Activated CD8-positive, alpha-beta memory T cell treated with anti-CD3 and anti-CD28 coated beads for 48 hours (primary cell): Measurements from ENCODE around the gene KIF18B.

Source experiments
- DNase-seq, 3 experiments: peaks; one replicate each; pipeline ENCODE4 v3.0.0-alpha.2; 2020; ENCODE audit warnings: low read depth in 2 of 3, low spot score in 2 of 3

The KIF18B gene

GRCh38 chr17:44921122-44921882, 26.3 kb downstream of the KIF18B start:
- no peak for DNase-seq

- no peak for DNase-seq
Observed at GRCh38 chr17:44920565-44920940, 27.0 kb downstream of the KIF18B start.

GRCh38 chr17:44919885-44920564, 27.5 kb downstream of the KIF18B start:
- DNase-seq: peak in 2 of 3 experiments; percentile 25 to 27

GRCh38 chr17:44919411-44919810, 28.2 kb downstream of the KIF18B start:
- DNase-seq: no peak

- no peak for DNase-seq
Observed at GRCh38 chr17:44918006-44918405, 29.6 kb downstream of the KIF18B start.

GRCh38 chr17:44917456-44917855, 30.1 kb downstream of the KIF18B start:
- no peak for DNase-seq

- DNase-seq: no peak
Observed at GRCh38 chr17:44916781-44917241, 30.8 kb downstream of the KIF18B start.

- DNase-seq: no peak
Observed at GRCh38 chr17:44915862-44916780, 31.5 kb downstream of the KIF18B start.

GRCh38 chr17:44915321-44915726, 32.2 kb downstream of the KIF18B start, which contains the start of gene GFAP:
GFAP (minus strand) TSS chr17:44915500; CDS start chr17:44915486, 14 bp downstream.
- no peak for DNase-seq

- DNase-seq: no peak
Observed at GRCh38 chr17:44914698-44915271, 32.8 kb downstream of the KIF18B start.

GRCh38 chr17:44914148-44914547, 33.4 kb downstream of the KIF18B start:
- no peak for DNase-seq

- DNase-seq: no peak
Observed at GRCh38 chr17:44913676-44914075, 33.9 kb downstream of the KIF18B start.

GRCh38 chr17:44912763-44913544, 34.6 kb downstream of the KIF18B start:
- no peak for DNase-seq

- DNase-seq: peak in 1 of 3 experiments; percentile 9
Observed at GRCh38 chr17:44911133-44912001, 36.2 kb downstream of the KIF18B start.

- DNase-seq: no peak
Observed at GRCh38 chr17:44910231-44911106, 37.1 kb downstream of the KIF18B start.

- no peak for DNase-seq
Observed at GRCh38 chr17:44909681-44910144, 37.9 kb downstream of the KIF18B start.

GRCh38 chr17:44908761-44909326, 38.7 kb downstream of the KIF18B start:
- no peak for DNase-seq
